K562 (cell line): ENCODE data around the gene APOBEC3A. TPM values are rescaled to one million over a fixed set of nuclear protein-coding genes. Genes with fewer than 3 reads are reported as not detected.
A peak's percentile ranks its signal among the peaks of the same experiment; 100 is the strongest.

Experiments
- C11orf30 ChIP-seq: fragments of 450-650 bp; IDR thresholded peaks from 2 replicates; pipeline ENCODE4 v1.6.1; 2016; ENCODE audit warnings: low read depth, mild to moderate bottlenecking
- CBX2 ChIP-seq: fragments of 200-600 bp; sonication (generic); IDR thresholded peaks from one replicate; pipeline ENCODE4 v1.6.1; 2012; ENCODE audit warnings: mild to moderate bottlenecking, low read length, inconsistent platforms; ENCODE audit not compliant: insufficient read depth, poor library complexity, severe bottlenecking
- FOXJ2 ChIP-seq: fragments of 200-800 bp; sonication (Bioruptor generic); IDR thresholded peaks from 2 replicates; pipeline ENCODE4 v1.6.1; 2016; ENCODE audit warnings: missing genetic modification characterization, missing compliant biosample characterization
- JUN ChIP-seq, 2 experiments: sonication (generic) in 1 of 2; formaldehyde crosslinking in 1 of 2; IDR thresholded peaks; 2 replicates each; pipeline versions ENCODE4 v1.6.1 to v1.8.0; 2012 to 2022; ENCODE audit warnings: borderline replicate concordance in 2 of 2, mild to moderate bottlenecking in 2 of 2, improper control_type of control experiment in 1 of 2, low read depth in 1 of 2, low read length in 1 of 2, missing genetic modification reagents in 1 of 2
- KAT8 ChIP-seq: fragments of 450-650 bp; IDR thresholded peaks from 2 replicates; pipeline ENCODE4 v1.6.1; 2016; ENCODE audit warnings: low read depth, mild to moderate bottlenecking
- KLF6 ChIP-seq: fragments of 250-450 bp; sonication (Bioruptor Pico); IDR thresholded peaks from 2 replicates; pipeline ENCODE4 v1.4.0; 2020; ENCODE audit warnings: mild to moderate bottlenecking, moderate library complexity, borderline replicate concordance
- NR2C2 ChIP-seq, 2 experiments: fragments of 200-800 bp in 1 of 2; sonication (Bioruptor generic) in 1 of 2; sonication (generic) in 1 of 2; formaldehyde crosslinking in 1 of 2; IDR thresholded peaks; 2 replicates each; pipeline versions ENCODE4 v1.6.1 to v1.8.0; 2016 to 2022; ENCODE audit warnings: mild to moderate bottlenecking in 1 of 2, missing compliant biosample characterization in 1 of 2, missing genetic modification characterization in 1 of 2, missing genetic modification reagents in 1 of 2
- RBM34 ChIP-seq: fragments of 200-400 bp; formaldehyde crosslinking; IDR thresholded peaks from 2 replicates; pipeline ENCODE4 v1.6.1; 2018; ENCODE audit warnings: low read length, borderline replicate concordance; ENCODE audit not compliant: insufficient read depth
- SNIP1 ChIP-seq: fragments of 450-650 bp; IDR thresholded peaks from 2 replicates; pipeline ENCODE4 v1.7.1; 2017; ENCODE audit warnings: low read depth, mild to moderate bottlenecking
- STAT5B ChIP-seq: fragments of 250-450 bp; sonication (Bioruptor Pico); IDR thresholded peaks from 2 replicates; pipeline ENCODE4 v1.8.0; 2021; ENCODE audit warnings: mild to moderate bottlenecking, inconsistent platforms
- XRCC3 ChIP-seq: fragments of 450-650 bp; IDR thresholded peaks from 2 replicates; pipeline ENCODE4 v1.6.1; 2017; ENCODE audit warnings: mild to moderate bottlenecking, moderate library complexity
- ZNF175 ChIP-seq: fragments of 200-800 bp; sonication (Bioruptor generic); IDR thresholded peaks from 2 replicates; pipeline ENCODE4 v1.6.1; 2016; ENCODE audit warnings: low read depth, mild to moderate bottlenecking, missing genetic modification characterization, missing compliant biosample characterization
- ZNF24 ChIP-seq: fragments of 450-650 bp; IDR thresholded peaks from 2 replicates; pipeline ENCODE4 v1.6.1; 2016
- ZNF57 ChIP-seq: fragments of 450-650 bp; formaldehyde crosslinking; IDR thresholded peaks from 2 replicates; pipeline ENCODE4 v1.4.0; 2020; ENCODE audit warnings: mild to moderate bottlenecking, moderate library complexity
- ZNF609 ChIP-seq: sonication (generic); formaldehyde crosslinking; IDR thresholded peaks from 2 replicates; pipeline ENCODE4 v1.8.1; 2023; ENCODE audit warnings: missing genetic modification reagents, mild to moderate bottlenecking, borderline replicate concordance
- polyA plus RNA-seq, 8 experiments: library from polyadenylated mRNA; depleted of rRNA in 4 of 8; stranded (reverse) in 5 of 8; unstranded in 3 of 8; fragments of >200 nt; fragmentation: Nextera tagmentation in 2 of 8; fragmentation: Illumina TruSeq in 1 of 8; extraction: Ambion mirVana in 2 of 8; extraction: Trizol in 1 of 8; gene quantifications; 2 replicates each; pipeline versions ENCODE4 v1.2.1 to v1.2.3, GENCODE V29; 2011 to 2014; ENCODE audit warnings: inconsistent platforms in 1 of 8, missing spikeins in 1 of 8
- total RNA-seq, 7 experiments: library from RNA; depleted of rRNA in 6 of 7; stranded (reverse); fragments of >200 nt in 6 of 7; fragmentation: Illumina TruSeq in 2 of 7; extraction: Trizol in 2 of 7; gene quantifications; 2 replicates each; pipeline versions ENCODE4 v1.2.1 to v1.2.3, GENCODE V29; 2011 to 2021; ENCODE audit warnings: low replicate concordance in 1 of 7
- TF ChIP-seq, protein P1 (sequence below), 3 experiments: IDR thresholded peaks in 2 of 3; conservative IDR thresholded peaks in 1 of 3; 2 replicates each; pipeline ENCODE4 v1.5.1; 2011 to 2012; ENCODE audit warnings: low read length in 3 of 3, mild to moderate bottlenecking in 3 of 3, control low read depth in 2 of 3, improper control_type of control experiment in 1 of 3, inconsistent platforms in 1 of 3, low read depth in 1 of 3, mixed read lengths in 1 of 3, moderate library complexity in 1 of 3; ENCODE audit not compliant: insufficient read depth in 2 of 3
- TF ChIP-seq, protein P2 (sequence below), 2 experiments: fragments of 450-650 bp; conservative IDR thresholded peaks; 2 replicates each; pipeline ENCODE4 v1.6.1; 2017; ENCODE audit warnings: mild to moderate bottlenecking in 2 of 2, moderate library complexity in 2 of 2

The APOBEC3A gene
- total and polyA plus RNA-seq, 9 of the 15 experiments (the other 6 are each of a cell fraction or from before 2014, with no cell fraction given), result 0.04 TPM; not detected in 8

- no peak for TF ChIP-seq ZNF609 (CRISPR knock-in tag)
- TF ChIP-seq NR2C2 (CRISPR knock-in tag; IDR thresholded peaks at IDR 0.05), result no peak
- peak; percentile 72 for TF ChIP-seq NR2C2 (tag; IDR thresholded peaks at IDR 0.05)
- TF ChIP-seq, protein P1, sequence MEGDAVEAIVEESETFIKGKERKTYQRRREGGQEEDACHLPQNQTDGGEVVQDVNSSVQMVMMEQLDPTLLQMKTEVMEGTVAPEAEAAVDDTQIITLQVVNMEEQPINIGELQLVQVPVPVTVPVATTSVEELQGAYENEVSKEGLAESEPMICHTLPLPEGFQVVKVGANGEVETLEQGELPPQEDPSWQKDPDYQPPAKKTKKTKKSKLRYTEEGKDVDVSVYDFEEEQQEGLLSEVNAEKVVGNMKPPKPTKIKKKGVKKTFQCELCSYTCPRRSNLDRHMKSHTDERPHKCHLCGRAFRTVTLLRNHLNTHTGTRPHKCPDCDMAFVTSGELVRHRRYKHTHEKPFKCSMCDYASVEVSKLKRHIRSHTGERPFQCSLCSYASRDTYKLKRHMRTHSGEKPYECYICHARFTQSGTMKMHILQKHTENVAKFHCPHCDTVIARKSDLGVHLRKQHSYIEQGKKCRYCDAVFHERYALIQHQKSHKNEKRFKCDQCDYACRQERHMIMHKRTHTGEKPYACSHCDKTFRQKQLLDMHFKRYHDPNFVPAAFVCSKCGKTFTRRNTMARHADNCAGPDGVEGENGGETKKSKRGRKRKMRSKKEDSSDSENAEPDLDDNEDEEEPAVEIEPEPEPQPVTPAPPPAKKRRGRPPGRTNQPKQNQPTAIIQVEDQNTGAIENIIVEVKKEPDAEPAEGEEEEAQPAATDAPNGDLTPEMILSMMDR (IDR thresholded peaks at IDR 0.05 in 2 of 3, conservative IDR thresholded peaks at IDR 0.05 in 1 of 3; ENCODE audit: insufficient read depth in 2 of 3, low read depth in 1 of 3, low read length in 3 of 3), result no peak
- no peak for TF ChIP-seq RBM34
- TF ChIP-seq C11orf30, result no peak
- TF ChIP-seq, protein P2, sequence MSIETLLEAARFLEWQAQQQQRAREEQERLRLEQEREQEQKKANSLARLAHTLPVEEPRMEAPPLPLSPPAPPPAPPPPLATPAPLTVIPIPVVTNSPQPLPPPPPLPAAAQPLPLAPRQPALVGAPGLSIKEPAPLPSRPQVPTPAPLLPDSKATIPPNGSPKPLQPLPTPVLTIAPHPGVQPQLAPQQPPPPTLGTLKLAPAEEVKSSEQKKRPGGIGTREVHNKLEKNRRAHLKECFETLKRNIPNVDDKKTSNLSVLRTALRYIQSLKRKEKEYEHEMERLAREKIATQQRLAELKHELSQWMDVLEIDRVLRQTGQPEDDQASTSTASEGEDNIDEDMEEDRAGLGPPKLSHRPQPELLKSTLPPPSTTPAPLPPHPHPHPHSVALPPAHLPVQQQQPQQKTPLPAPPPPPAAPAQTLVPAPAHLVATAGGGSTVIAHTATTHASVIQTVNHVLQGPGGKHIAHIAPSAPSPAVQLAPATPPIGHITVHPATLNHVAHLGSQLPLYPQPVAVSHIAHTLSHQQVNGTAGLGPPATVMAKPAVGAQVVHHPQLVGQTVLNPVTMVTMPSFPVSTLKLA (conservative IDR thresholded peaks at IDR 0.05), result no peak
- TF ChIP-seq FOXJ2 (tag), result no peak
- no peak for TF ChIP-seq KAT8
- no peak for TF ChIP-seq SNIP1
- TF ChIP-seq STAT5B (CRISPR knock-in tag), result no peak
- peak; percentile 73 for TF ChIP-seq JUN (IDR thresholded peaks at IDR 0.05; ENCODE audit: borderline replicate concordance, low read depth, low read length)
- TF ChIP-seq JUN (CRISPR knock-in tag; IDR thresholded peaks at IDR 0.05; ENCODE audit: borderline replicate concordance), result no peak
- no peak for TF ChIP-seq ZNF57
- TF ChIP-seq XRCC3, result no peak
- no peak for TF ChIP-seq ZNF24
- TF ChIP-seq CBX2, result no peak
- TF ChIP-seq ZNF175, result no peak
- TF ChIP-seq KLF6 (CRISPR knock-in tag), result no peak
These were observed 24.9 kb downstream of the APOBEC3A start, which contains the start of gene APOBEC3B (continued) for GRCh38 chr22:38981992-38982927.
